ENCODE measurements around the gene ELMO1.

ELMO1 gene

DNA sequence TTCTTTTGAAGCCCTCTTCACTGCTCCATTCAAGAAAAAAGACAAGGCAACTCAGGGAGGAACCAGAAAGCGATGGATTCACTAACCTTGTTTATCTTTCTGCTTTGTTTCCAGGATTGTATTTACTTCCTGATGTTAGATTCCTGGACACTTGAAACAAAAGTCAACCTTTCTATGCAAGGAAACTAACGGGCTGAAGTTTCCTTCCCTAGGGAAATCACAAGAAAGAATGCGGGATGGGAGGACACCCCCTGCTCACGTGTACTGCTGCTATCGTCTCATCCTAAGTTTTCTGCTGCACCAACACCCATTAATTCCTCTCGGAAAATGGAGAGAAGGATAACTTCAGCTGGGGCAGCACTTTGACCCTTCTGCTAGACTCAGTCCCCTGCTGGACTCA lies 50.3 kb downstream of the ELMO1 start:
- Histone ChIP-seq H3K9ac (ENCODE audit: low read length) (no peak overlapping the region), H3K4me3 (ENCODE audit: low read depth in 1 of 2, low read length in 2 of 2) (no peak overlapping the region), H3K27ac (ENCODE audit: low read depth, low read length) (no peak overlapping the region), H3K36me3 (ENCODE audit: insufficient read depth, low read length) (no peaks in the 10 kb centered on the region), H3K9me3 (ENCODE audit: low read length) (no peaks in the 10 kb centered on the region), H3K4me1 (ENCODE audit: insufficient read depth, low read length) (no peaks in the 10 kb centered on the region), H3K27me3 (ENCODE audit: control insufficient read depth in 1 of 2, insufficient read depth in 2 of 2, low read length in 2 of 2) (no peaks in the 10 kb centered on the region)

GRCh38 chr7:37395618-37396259 lies 52.9 kb downstream of the ELMO1 start:
- no peaks in the 10 kb centered on the region for H3K36me3 ChIP-seq (ENCODE audit: insufficient read depth, low read length)
- H3K4me1 ChIP-seq (ENCODE audit: insufficient read depth, low read length) = no peaks in the 10 kb centered on the region
- no peak overlapping the region for H3K4me3 ChIP-seq (ENCODE audit: low read depth in 1 of 2, low read length in 2 of 2)
- H3K27me3 ChIP-seq (ENCODE audit: control insufficient read depth in 1 of 2, insufficient read depth in 2 of 2, low read length in 2 of 2) = no peaks in the 10 kb centered on the region
- H3K9me3 ChIP-seq (ENCODE audit: low read length) = no peaks in the 10 kb centered on the region
- H3K9ac ChIP-seq (ENCODE audit: low read length) = no peak overlapping the region
- no peak overlapping the region for H3K27ac ChIP-seq (ENCODE audit: low read depth, low read length)

GRCh38 chr7:37394158-37394557 lies 54.5 kb downstream of the ELMO1 start:
- H3K27me3 ChIP-seq (ENCODE audit: control insufficient read depth in 1 of 2, insufficient read depth in 2 of 2, low read length in 2 of 2) = no peaks in the 10 kb centered on the region
- no peak overlapping the region for H3K9ac ChIP-seq (ENCODE audit: low read length)
- no peak overlapping the region for H3K4me3 ChIP-seq (ENCODE audit: low read depth in 1 of 2, low read length in 2 of 2)
- no peaks in the 10 kb centered on the region for H3K9me3 ChIP-seq (ENCODE audit: low read length)
- H3K36me3 ChIP-seq (ENCODE audit: insufficient read depth, low read length) = no peaks in the 10 kb centered on the region
- no peak overlapping the region for H3K27ac ChIP-seq (ENCODE audit: low read depth, low read length)
- no peaks in the 10 kb centered on the region for H3K4me1 ChIP-seq (ENCODE audit: insufficient read depth, low read length)

- Histone ChIP-seq H3K4me1 (ENCODE audit: insufficient read depth, low read length) (no peaks in the 10 kb centered on the region), H3K36me3 (ENCODE audit: insufficient read depth, low read length) (no peaks in the 10 kb centered on the region), H3K4me3 (ENCODE audit: low read depth in 1 of 2, low read length in 2 of 2) (no peak overlapping the region), H3K9ac (ENCODE audit: low read length) (no peak overlapping the region), H3K9me3 (ENCODE audit: low read length) (no peaks in the 10 kb centered on the region), H3K27ac (ENCODE audit: low read depth, low read length) (no peak overlapping the region), H3K27me3 (ENCODE audit: control insufficient read depth in 1 of 2, insufficient read depth in 2 of 2, low read length in 2 of 2) (no peaks in the 10 kb centered on the region)
Measured at GRCh38 chr7:37393476-37393875, 55.2 kb downstream of the ELMO1 start.

GRCh38 chr7:37392673-37393017 lies 56.0 kb downstream of the ELMO1 start:
- Histone ChIP-seq H3K4me1 (ENCODE audit: insufficient read depth, low read length) (no peaks in the 10 kb centered on the region), H3K36me3 (ENCODE audit: insufficient read depth, low read length) (no peaks in the 10 kb centered on the region), H3K27me3 (ENCODE audit: control insufficient read depth in 1 of 2, insufficient read depth in 2 of 2, low read length in 2 of 2) (no peaks in the 10 kb centered on the region), H3K9ac (ENCODE audit: low read length) (no peak overlapping the region), H3K27ac (ENCODE audit: low read depth, low read length) (no peak overlapping the region), H3K4me3 (ENCODE audit: low read depth in 1 of 2, low read length in 2 of 2) (no peak overlapping the region), H3K9me3 (ENCODE audit: low read length) (no peaks in the 10 kb centered on the region)

DNA sequence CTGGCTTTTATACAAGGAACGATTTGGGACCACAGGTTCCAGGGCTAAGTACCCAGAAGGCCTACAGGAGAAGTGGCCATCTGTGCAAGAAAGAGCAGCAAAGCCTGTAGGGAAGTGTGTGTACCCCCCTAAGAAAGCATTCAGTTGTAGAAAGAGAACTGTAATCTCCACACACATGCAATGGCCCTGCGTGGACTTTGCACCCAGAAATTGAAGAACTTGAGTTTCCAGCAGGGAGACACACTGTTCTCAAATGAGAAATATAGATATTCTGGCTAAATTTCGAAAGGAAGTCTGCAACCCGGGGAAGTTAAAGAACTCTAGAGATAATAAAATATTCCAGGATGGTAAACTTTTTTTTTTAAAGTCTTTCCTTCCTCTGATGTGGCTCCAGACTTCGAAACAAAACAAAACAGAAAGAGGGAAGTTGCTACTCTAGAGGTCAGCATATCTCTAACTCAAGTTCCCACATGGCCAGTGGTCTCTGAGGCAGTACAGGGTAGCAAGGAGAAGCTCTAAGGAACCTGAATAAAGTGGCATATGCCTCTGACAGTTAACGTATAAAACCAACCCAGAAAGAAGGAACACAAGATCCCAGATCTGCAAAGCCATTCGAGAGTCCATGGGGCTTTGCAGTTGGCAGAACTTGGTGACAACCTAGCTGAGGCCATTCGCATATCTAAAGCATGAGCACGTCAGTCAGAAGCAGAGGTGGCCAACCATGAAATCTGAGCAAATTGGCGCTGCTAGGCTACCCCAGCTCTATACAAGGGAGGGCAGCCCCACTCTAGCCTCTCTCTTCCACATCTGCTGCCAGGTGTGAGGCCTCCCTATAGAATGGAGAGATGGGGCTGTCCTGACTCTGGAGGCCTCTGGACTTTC lies 56.6 kb downstream of the ELMO1 start:
- Histone ChIP-seq H3K27me3 (ENCODE audit: control insufficient read depth in 1 of 2, insufficient read depth in 2 of 2, low read length in 2 of 2) (no peaks in the 10 kb centered on the region), H3K9ac (ENCODE audit: low read length) (no peak overlapping the region), H3K4me3 (ENCODE audit: low read depth in 1 of 2, low read length in 2 of 2) (no peak overlapping the region), H3K27ac (ENCODE audit: low read depth, low read length) (no peak overlapping the region), H3K4me1 (ENCODE audit: insufficient read depth, low read length) (no peaks in the 10 kb centered on the region), H3K36me3 (ENCODE audit: insufficient read depth, low read length) (no peaks in the 10 kb centered on the region), H3K9me3 (ENCODE audit: low read length) (no peaks in the 10 kb centered on the region)

GRCh38 chr7:37390114-37390513 lies 58.5 kb downstream of the ELMO1 start:
- no peak overlapping the region for H3K4me3 ChIP-seq (ENCODE audit: low read depth in 1 of 2, low read length in 2 of 2)
- H3K27me3 ChIP-seq (ENCODE audit: control insufficient read depth in 1 of 2, insufficient read depth in 2 of 2, low read length in 2 of 2) = no peaks in the 10 kb centered on the region
- H3K9me3 ChIP-seq (ENCODE audit: low read length) = no peaks in the 10 kb centered on the region
- no peak overlapping the region for H3K9ac ChIP-seq (ENCODE audit: low read length)
- H3K36me3 ChIP-seq (ENCODE audit: insufficient read depth, low read length) = no peaks in the 10 kb centered on the region
- no peak overlapping the region for H3K27ac ChIP-seq (ENCODE audit: low read depth, low read length)
- no peaks in the 10 kb centered on the region for H3K4me1 ChIP-seq (ENCODE audit: insufficient read depth, low read length)

DNA sequence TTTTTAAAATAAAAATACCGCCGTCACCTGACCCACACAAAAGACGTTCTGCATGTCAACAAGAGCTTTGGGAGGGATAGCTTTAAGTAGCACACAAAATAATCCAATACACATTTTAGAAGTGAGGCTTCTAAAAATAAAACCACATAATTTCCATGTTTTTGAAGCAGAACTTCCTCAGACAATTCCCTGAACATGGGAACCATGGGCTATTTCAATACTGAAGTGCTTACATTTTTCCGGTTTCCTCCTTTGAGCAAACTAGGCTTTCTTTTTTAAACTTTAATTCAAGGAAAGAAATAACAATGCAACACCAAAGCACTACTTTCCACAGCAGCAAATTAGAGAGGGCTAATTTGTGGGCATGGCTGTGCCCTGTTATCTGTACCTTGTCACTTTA lies 59.9 kb downstream of the ELMO1 start:
- H3K36me3 ChIP-seq (ENCODE audit: insufficient read depth, low read length) = no peaks in the 10 kb centered on the region
- H3K9me3 ChIP-seq (ENCODE audit: low read length) = no peaks in the 10 kb centered on the region
- H3K9ac ChIP-seq (ENCODE audit: low read length) = no peak overlapping the region
- H3K27ac ChIP-seq (ENCODE audit: low read depth, low read length) = no peak overlapping the region
- H3K4me3 ChIP-seq (ENCODE audit: low read depth in 1 of 2, low read length in 2 of 2) = no peak overlapping the region
- no peaks in the 10 kb centered on the region for H3K27me3 ChIP-seq (ENCODE audit: control insufficient read depth in 1 of 2, insufficient read depth in 2 of 2, low read length in 2 of 2)
- H3K4me1 ChIP-seq (ENCODE audit: insufficient read depth, low read length) = no peaks in the 10 kb centered on the region

GRCh38 chr7:37385787-37386186 lies 62.9 kb downstream of the ELMO1 start:
- no peak overlapping the region for H3K9ac ChIP-seq (ENCODE audit: low read length)
- H3K27me3 ChIP-seq (ENCODE audit: control insufficient read depth in 1 of 2, insufficient read depth in 2 of 2, low read length in 2 of 2) = no peaks in the 10 kb centered on the region
- H3K4me3 ChIP-seq (ENCODE audit: low read depth in 1 of 2, low read length in 2 of 2) = no peak overlapping the region
- H3K4me1 ChIP-seq (ENCODE audit: insufficient read depth, low read length) = no peaks in the 10 kb centered on the region
- no peaks in the 10 kb centered on the region for H3K36me3 ChIP-seq (ENCODE audit: insufficient read depth, low read length)
- no peaks in the 10 kb centered on the region for H3K9me3 ChIP-seq (ENCODE audit: low read length)
- H3K27ac ChIP-seq (ENCODE audit: low read depth, low read length) = no peak overlapping the region

GRCh38 chr7:37382546-37383088 lies 66.0 kb downstream of the ELMO1 start:
- Histone ChIP-seq H3K36me3 (ENCODE audit: insufficient read depth, low read length) (no peaks in the 10 kb centered on the region), H3K27ac (ENCODE audit: low read depth, low read length) (no peak overlapping the region), H3K27me3 (ENCODE audit: control insufficient read depth in 1 of 2, insufficient read depth in 2 of 2, low read length in 2 of 2) (no peaks in the 10 kb centered on the region), H3K9me3 (ENCODE audit: low read length) (no peaks in the 10 kb centered on the region), H3K4me3 (ENCODE audit: low read depth in 1 of 2, low read length in 2 of 2) (no peak overlapping the region), H3K4me1 (ENCODE audit: insufficient read depth, low read length) (no peaks in the 10 kb centered on the region), H3K9ac (ENCODE audit: low read length) (no peak overlapping the region)

- H3K27ac ChIP-seq (ENCODE audit: low read depth, low read length) = no peak overlapping the region
Measured at GRCh38 chr7:37380831-37381230, 67.8 kb downstream of the ELMO1 start.

More at GRCh38 chr7:37380831-37381230, 67.8 kb downstream of the ELMO1 start:
- Histone ChIP-seq H3K4me3 (ENCODE audit: low read depth in 1 of 2, low read length in 2 of 2) (no peak overlapping the region), H3K36me3 (ENCODE audit: insufficient read depth, low read length) (no peaks in the 10 kb centered on the region), H3K4me1 (ENCODE audit: insufficient read depth, low read length) (no peaks in the 10 kb centered on the region), H3K9me3 (ENCODE audit: low read length) (no peaks in the 10 kb centered on the region), H3K9ac (ENCODE audit: low read length) (no peak overlapping the region), H3K27me3 (ENCODE audit: control insufficient read depth in 1 of 2, insufficient read depth in 2 of 2, low read length in 2 of 2) (no peaks in the 10 kb centered on the region)

Measured in muscle layer of colon (tissue), 2 donors.